B cell (primary cell): ENCODE results near the gene RNF166. TPM values are rescaled to one million over a fixed set of nuclear protein-coding genes. Genes with fewer than 3 reads are reported as not detected.
A peak's percentile ranks its signal among the peaks of the same experiment; 100 is the strongest.

ENCODE experiments used
- ATAC-seq: fragments of 200-7000 bp; cut with Tn5 transposase; one replicate; pipeline ENCODE4 v1.10.0; 2021; ENCODE audit warnings: low read depth, mild to moderate bottlenecking, moderate number of reproducible peaks, moderate library complexity
- CTCF ChIA-PET: fragments of 350-600 bp; sonication (Branson Sonifier 250); formaldehyde crosslinking; loops from one replicate; lab custom pipeline; 2021; ENCODE audit warnings: antibody characterized with exemption, inconsistent platforms; lab: Charles Lee
- POLR2A ChIA-PET: fragments of 350-600 bp; sonication (Branson Sonifier 250); formaldehyde crosslinking; loops from one replicate; lab custom pipeline; 2021; ENCODE audit warnings: antibody characterized with exemption; lab: Charles Lee
- DNase-seq: peaks from one replicate; pipeline ENCODE4 v3.0.0; 2013
- H2AFZ ChIP-seq: 2 replicates; pipeline ENCODE4 v1.6.1; 2012; ENCODE audit warnings: mild to moderate bottlenecking, low read depth, low read length; ENCODE audit not compliant: insufficient read depth, poor library complexity, severe bottlenecking
- H3K27ac ChIP-seq, 2 donors: 1 replicate in 1 of 2; 2 replicates in 1 of 2; pipeline ENCODE4 v1.5.1; 2012 to 2013; ENCODE audit warnings: low read length in 2 of 2, mild to moderate bottlenecking in 2 of 2, moderate library complexity in 1 of 2
- H3K27me3 ChIP-seq, 4 experiments: fragments of 200-600 bp in 1 of 4; sonication (generic) in 1 of 4; replicated peaks in 1 of 4; 1 replicate in 2 of 4; 2 replicates in 2 of 4; pipeline versions ENCODE4 v1.6.1 to v1.7.0; 2013 to 2016; ENCODE audit warnings: low read length in 3 of 4, mild to moderate bottlenecking in 2 of 4, mixed read lengths in 1 of 4, moderate library complexity in 1 of 4; ENCODE audit not compliant: insufficient read depth in 4 of 4, control insufficient read depth in 3 of 4; ENCODE audit errors: control extremely low read depth in 1 of 4
- H3K36me3 ChIP-seq, 2 experiments: replicated peaks in 1 of 2; 1 replicate in 1 of 2; 2 replicates in 1 of 2; pipeline versions ENCODE4 v1.6.1 to v1.7.1; 2013; ENCODE audit warnings: low read length in 1 of 2; ENCODE audit not compliant: insufficient read depth in 2 of 2, control insufficient read depth in 1 of 2; ENCODE audit errors: control extremely low read depth in 1 of 2, extremely low read depth in 1 of 2
- H3K4me1 ChIP-seq, 2 donors: fragments of 200-600 bp in 1 of 2; sonication (generic) in 1 of 2; 1 replicate in 1 of 2; 2 replicates in 1 of 2; pipeline versions ENCODE4 v1.5.1 to v1.6.1; 2013 to 2017; ENCODE audit warnings: low read length in 2 of 2; ENCODE audit not compliant: control insufficient read depth in 2 of 2, insufficient read depth in 2 of 2
- H3K4me2 ChIP-seq: replicated peaks from 2 replicates; pipeline ENCODE3; 2012; ENCODE audit warnings: mild to moderate bottlenecking, low read depth, low read length; ENCODE audit not compliant: poor library complexity, severe bottlenecking
- H3K4me3 ChIP-seq, 5 experiments: fragments of 200-600 bp in 1 of 5; sonication (generic) in 1 of 5; 1 replicate in 3 of 5; 2 replicates in 2 of 5; pipeline versions ENCODE4 v1.5.1 to v1.7.0; 2011 to 2016; ENCODE audit warnings: low read length in 4 of 5, mild to moderate bottlenecking in 4 of 5, low read depth in 2 of 5, control low read depth in 1 of 5, moderate library complexity in 1 of 5; ENCODE audit not compliant: insufficient read depth in 1 of 5; ENCODE audit errors: control extremely low read depth in 1 of 5, extremely low read depth in 1 of 5
- H3K79me2 ChIP-seq: fragments of 200-600 bp; sonication (generic); one replicate; pipeline ENCODE4 v1.6.0; 2016; ENCODE audit warnings: low read length; ENCODE audit not compliant: control insufficient read depth, insufficient read depth
- H3K9ac ChIP-seq: fragments of 200-600 bp; sonication (generic); 2 replicates; pipeline ENCODE4 v1.6.1; 2017; ENCODE audit warnings: mild to moderate bottlenecking, low read length, moderate library complexity
- H3K9me3 ChIP-seq, 3 donors: one replicate each; pipeline versions ENCODE4 v1.6.1 to v1.7.1; 2013; ENCODE audit warnings: low read length in 2 of 3; ENCODE audit not compliant: control insufficient read depth in 2 of 3, insufficient read depth in 1 of 3; ENCODE audit errors: control extremely low read depth in 1 of 3
- H4K20me1 ChIP-seq: 2 replicates; pipeline ENCODE4 v1.6.0; 2012; ENCODE audit warnings: mild to moderate bottlenecking, low read length; ENCODE audit not compliant: insufficient read depth, control insufficient read depth, poor library complexity, severe bottlenecking
- H3K27ac Mint-ChIP-seq: one replicate; pipeline ENCODE4 v1.8.0; 2021; ENCODE audit warnings: mixed read lengths
- H3K27me3 Mint-ChIP-seq: one replicate; pipeline ENCODE4 v1.8.0; 2021; ENCODE audit warnings: mixed read lengths
- H3K4me1 Mint-ChIP-seq: one replicate; pipeline ENCODE4 v1.8.0; 2021; ENCODE audit warnings: mixed read lengths
- H3K4me3 Mint-ChIP-seq: one replicate; pipeline ENCODE4 v1.8.0; 2021; ENCODE audit warnings: mixed read lengths
- H3K9me3 Mint-ChIP-seq: one replicate; pipeline ENCODE4 v1.8.0; 2022; ENCODE audit warnings: mixed read lengths; ENCODE audit not compliant: insufficient read depth
- CTCF ChIP-seq: fragments of 200-600 bp; IDR thresholded peaks from one replicate; pipeline ENCODE4 v1.8.0; 2022; ENCODE audit warnings: antibody characterized with exemption, mild to moderate bottlenecking
- EZH2 ChIP-seq: IDR thresholded peaks from 2 replicates; pipeline ENCODE4 v1.6.1; 2012; ENCODE audit warnings: borderline replicate concordance, low read depth, mild to moderate bottlenecking, moderate library complexity, low read length; ENCODE audit not compliant: insufficient read depth, poor library complexity, severe bottlenecking
- WGBS: methylation state at CpG from one replicate; pipeline ENCODE4 v1.1.5; 2013; ENCODE audit warnings: missing lambda C conversion rate; ENCODE audit not compliant: insufficient coverage; 5-methylcytosine and 5-hydroxymethylcytosine counted together
- intact Hi-C: fragments of 100-400 bp; cut with micrococcal nuclease; formaldehyde crosslinking; loops from one replicate; pipeline ENCODE4 v1.10.0; 2022
- polyA plus RNA-seq: library from polyadenylated mRNA; depleted of rRNA; stranded (reverse); fragments of >200 nt; gene quantifications from 2 replicates; pipeline ENCODE4 v1.2.3, GENCODE V29; 2012
- total RNA-seq, 2 donors: library from RNA; stranded (reverse); fragments of 120-200 nt in 1 of 2; gene quantifications; 1 replicate in 1 of 2; 2 replicates in 1 of 2; pipeline versions ENCODE4 v1.2.3 to v1.2.4, GENCODE V29; 2013 to 2022

Gene RNF166
- total and polyA plus RNA-seq, 2 donors (not counting 1 experiment from before 2014, with no cell fraction given), result 64.1 to 65.0 TPM

- Histone ChIP-seq H3K79me2 (peaks cover 2% of the 10 kb centered on the region), H3K9ac (no peak overlapping the region), H3K4me3 (no peak overlapping the region), H3K9me3 (peaks cover 0 to 4% (median 0%) of the 10 kb centered on the region in 3 donors), H3K27ac (no peak overlapping the region), H2AFZ (no peak overlapping the region), H4K20me1 (peaks cover 13% of the 10 kb centered on the region), H3K4me1 (peaks cover 23 to 45% of the 10 kb centered on the region in 2 donors), H3K36me3 (peaks cover 0 to 13% of the 10 kb centered on the region in 2 experiments), H3K4me2 (peak overlapping the region; percentile 73), H3K27me3 (no peaks in the 10 kb centered on the region)
- no peak for TF ChIP-seq EZH2
- no peak for TF ChIP-seq CTCF
- 92% methylated on average over 33 of the region's 33 CpGs for WGBS
- Mint-ChIP-seq H3K4me1 (peaks cover 27% of the 10 kb centered on the region), H3K4me3 (no peak overlapping the region), H3K27me3 (no peaks in the 10 kb centered on the region), H3K27ac (peak overlapping the region; percentile 66), H3K9me3 (no peaks in the 10 kb centered on the region)
- intact Hi-C loops, result no loop called here
- ATAC-seq (no peak), DNase-seq (no peak)
- ChIA-PET POLR2A (interaction anchor here (1.4 to 1.7 kb wide), 2 partner anchors 10 kb away, joined by 8 to 9 read pairs; no protein-coding TSS in a partner anchor), CTCF (interaction anchor here (0.7 to 1.3 kb wide), 2 partner anchors 10 to 46 kb away, joined by 3 to 4 read pairs; no protein-coding TSS in a partner anchor)
These were observed 14.9 kb downstream of the RNF166 start for GRCh38 chr16:88691129-88691813.
